ENCODE measurements around the gene RARB. TPM values are rescaled to one million over a fixed set of nuclear protein-coding genes. Genes with fewer than 3 reads are reported as not detected.
A peak's percentile ranks its signal among the peaks of the same experiment; 100 is the strongest.

RARB gene
- total RNA-seq, 1 donor from 2014 or later, result 0.26 TPM

GRCh38 chr3:25454005-25454927 is 26.2 kb downstream of the RARB start:
- H3K4me3 ChIP-seq (ENCODE audit: low read depth, low read length), result no peak overlapping the region
- FAIRE-seq, result no peak
- TF ChIP-seq, protein P1, sequence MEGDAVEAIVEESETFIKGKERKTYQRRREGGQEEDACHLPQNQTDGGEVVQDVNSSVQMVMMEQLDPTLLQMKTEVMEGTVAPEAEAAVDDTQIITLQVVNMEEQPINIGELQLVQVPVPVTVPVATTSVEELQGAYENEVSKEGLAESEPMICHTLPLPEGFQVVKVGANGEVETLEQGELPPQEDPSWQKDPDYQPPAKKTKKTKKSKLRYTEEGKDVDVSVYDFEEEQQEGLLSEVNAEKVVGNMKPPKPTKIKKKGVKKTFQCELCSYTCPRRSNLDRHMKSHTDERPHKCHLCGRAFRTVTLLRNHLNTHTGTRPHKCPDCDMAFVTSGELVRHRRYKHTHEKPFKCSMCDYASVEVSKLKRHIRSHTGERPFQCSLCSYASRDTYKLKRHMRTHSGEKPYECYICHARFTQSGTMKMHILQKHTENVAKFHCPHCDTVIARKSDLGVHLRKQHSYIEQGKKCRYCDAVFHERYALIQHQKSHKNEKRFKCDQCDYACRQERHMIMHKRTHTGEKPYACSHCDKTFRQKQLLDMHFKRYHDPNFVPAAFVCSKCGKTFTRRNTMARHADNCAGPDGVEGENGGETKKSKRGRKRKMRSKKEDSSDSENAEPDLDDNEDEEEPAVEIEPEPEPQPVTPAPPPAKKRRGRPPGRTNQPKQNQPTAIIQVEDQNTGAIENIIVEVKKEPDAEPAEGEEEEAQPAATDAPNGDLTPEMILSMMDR (IDR thresholded peaks at IDR 0.05; ENCODE audit: insufficient read depth, low read length, severe bottlenecking), result no peak
- no peak for DNase-seq (ENCODE audit: low read depth)
- H3K36me3 ChIP-seq (ENCODE audit: control insufficient read depth, insufficient read depth, low read length), result no peaks in the 10 kb centered on the region
- H3K27me3 ChIP-seq (ENCODE audit: control insufficient read depth, insufficient read depth, low read length), result no peaks in the 10 kb centered on the region

DNA sequence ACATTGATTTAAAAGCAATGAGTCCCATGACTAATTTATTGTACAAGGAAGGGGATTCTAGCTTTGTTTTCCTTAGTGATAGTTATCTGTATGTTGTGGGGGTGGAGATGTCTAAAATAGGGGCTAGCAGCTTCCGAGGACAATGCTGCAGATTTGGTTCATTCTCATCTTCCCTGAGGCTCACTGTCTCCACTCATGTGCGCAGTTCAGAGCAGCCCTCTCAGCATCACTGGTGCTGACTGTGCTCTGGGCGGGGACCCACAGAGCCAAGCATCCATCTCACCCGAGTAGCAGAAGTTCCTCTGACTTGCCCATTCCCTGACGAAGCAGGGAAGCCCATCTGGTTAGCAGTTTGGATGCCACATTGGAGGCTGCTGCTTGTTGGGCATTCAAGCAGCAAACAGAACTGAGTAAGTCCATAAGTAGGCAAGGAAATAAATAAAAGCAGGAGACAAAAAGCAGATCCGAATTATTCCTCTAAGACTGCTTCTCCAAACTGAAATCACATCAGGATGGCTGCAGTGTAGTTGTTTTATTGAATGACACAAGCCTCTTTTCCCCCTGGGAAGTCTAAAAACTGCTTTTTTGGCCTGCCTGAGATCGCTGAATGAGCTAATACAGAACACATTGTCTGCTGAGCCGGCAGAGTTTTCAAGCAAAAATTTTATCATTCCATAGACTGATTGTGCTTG is 27.5 kb downstream of the RARB start:
- FAIRE-seq, result no peak
- DNase-seq (ENCODE audit: low read depth), result no peak
- Histone ChIP-seq H3K4me3 (ENCODE audit: low read depth, low read length) (no peak overlapping the region), H3K27me3 (ENCODE audit: control insufficient read depth, insufficient read depth, low read length) (no peaks in the 10 kb centered on the region), H3K36me3 (ENCODE audit: control insufficient read depth, insufficient read depth, low read length) (no peaks in the 10 kb centered on the region)
- TF ChIP-seq, protein P1 (IDR thresholded peaks at IDR 0.05; ENCODE audit: insufficient read depth, low read length, severe bottlenecking), result no peak

DNA sequence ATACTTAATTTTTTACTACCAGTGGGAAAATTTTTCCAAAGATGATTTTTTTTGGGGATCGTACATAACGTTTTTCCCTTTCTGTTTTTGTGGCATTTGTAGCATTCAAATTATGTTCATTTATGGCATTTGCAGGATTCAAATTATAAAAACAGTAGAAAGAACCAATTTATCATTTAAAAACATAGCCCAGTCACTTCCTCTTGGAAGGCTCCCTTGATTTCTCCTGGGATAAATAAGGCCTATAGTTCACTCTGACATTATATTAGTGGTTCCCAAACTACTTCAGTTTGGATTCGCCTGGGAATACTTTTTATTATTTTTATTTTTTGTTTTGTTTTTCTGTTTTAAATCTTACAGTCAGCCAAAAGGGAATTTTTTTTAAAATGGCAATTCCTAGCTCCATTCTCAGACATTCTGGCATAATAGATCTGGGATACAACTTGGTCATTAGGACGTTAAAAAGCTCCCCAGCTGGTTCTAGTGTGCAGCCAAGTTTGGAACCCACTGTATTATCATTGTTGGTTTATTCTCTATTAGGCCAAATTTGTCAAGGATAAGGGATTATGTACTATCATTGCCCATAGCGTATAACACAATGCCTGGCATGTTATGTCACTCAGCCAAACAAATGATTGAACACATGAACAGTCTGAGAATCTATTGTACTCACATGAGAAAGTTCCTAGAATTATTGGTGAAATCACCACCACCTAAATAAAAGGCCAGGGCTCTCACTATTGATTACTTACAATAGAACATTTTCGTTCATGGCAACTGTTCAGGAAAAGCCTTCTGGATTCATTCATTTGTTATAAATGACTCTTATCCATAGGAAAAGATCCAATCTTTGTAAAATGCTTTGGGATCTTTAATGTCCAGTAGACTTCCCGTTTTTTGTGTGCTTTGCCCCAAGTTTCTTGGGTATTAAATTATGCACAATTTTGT is 28.9 kb downstream of the RARB start:
- FAIRE-seq, result no peak
- TF ChIP-seq, protein P1 (IDR thresholded peaks at IDR 0.05; ENCODE audit: insufficient read depth, low read length, severe bottlenecking), result no peak
- no peaks in the 10 kb centered on the region for H3K27me3 ChIP-seq (ENCODE audit: control insufficient read depth, insufficient read depth, low read length)

GRCh38 chr3:25457671-25458419 is 29.8 kb downstream of the RARB start:
- FAIRE-seq, result no peak
- peak; percentile 80 for DNase-seq (ENCODE audit: low read depth)
- H3K36me3 ChIP-seq (ENCODE audit: control insufficient read depth, insufficient read depth, low read length), result no peaks in the 10 kb centered on the region
- H3K4me3 ChIP-seq (ENCODE audit: low read depth, low read length), result no peak overlapping the region
- TF ChIP-seq, protein P1 (IDR thresholded peaks at IDR 0.05; ENCODE audit: insufficient read depth, low read length, severe bottlenecking), result no peak
- H3K27me3 ChIP-seq (ENCODE audit: control insufficient read depth, insufficient read depth, low read length), result no peaks in the 10 kb centered on the region

More for the DNA sequence above, 28.9 kb downstream of the RARB start:
- H3K36me3 ChIP-seq (ENCODE audit: control insufficient read depth, insufficient read depth, low read length), result no peaks in the 10 kb centered on the region
- no peak for DNase-seq (ENCODE audit: low read depth)
- H3K4me3 ChIP-seq (ENCODE audit: low read depth, low read length), result no peak overlapping the region

GRCh38 chr3:25458420-25458814 is 30.4 kb downstream of the RARB start:
- Histone ChIP-seq H3K27me3 (ENCODE audit: control insufficient read depth, insufficient read depth, low read length) (no peaks in the 10 kb centered on the region), H3K36me3 (ENCODE audit: control insufficient read depth, insufficient read depth, low read length) (no peaks in the 10 kb centered on the region), H3K4me3 (ENCODE audit: low read depth, low read length) (no peak overlapping the region)
- TF ChIP-seq, protein P1 (IDR thresholded peaks at IDR 0.05; ENCODE audit: insufficient read depth, low read length, severe bottlenecking), result no peak
- FAIRE-seq, result no peak
- DNase-seq (ENCODE audit: low read depth), result no peak
